ENCODE measurements around the gene NT5C1B. TPM values are rescaled to one million over a fixed set of nuclear protein-coding genes. Genes with fewer than 3 reads are reported as not detected.

The NT5C1B gene
- total RNA-seq, 1 donor from 2014 or later, result not detected

DNA sequence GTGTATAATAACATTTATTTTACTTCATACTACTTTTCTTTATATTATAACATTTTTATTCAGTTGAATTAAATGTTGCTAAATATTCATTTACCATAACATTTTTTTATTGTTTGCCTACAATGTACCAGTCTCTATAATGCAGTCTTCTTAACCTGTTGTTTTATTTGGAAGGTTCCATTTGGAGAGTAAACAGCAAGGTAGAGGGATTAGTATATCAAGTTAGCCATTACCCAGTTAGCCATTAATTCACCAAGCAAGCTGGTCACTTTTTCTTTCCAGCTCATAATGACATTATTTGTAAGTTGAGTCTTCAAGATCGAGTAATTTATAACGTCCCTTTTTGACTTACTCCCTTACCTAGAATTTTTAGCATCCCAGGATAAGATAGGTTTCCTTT, 29.7 kb upstream of the NT5C1B start:
- Mint-ChIP-seq H3K4me3 (no peak overlapping the region), H3K27me3 (no peaks in the 10 kb centered on the region), H3K27ac (no peak overlapping the region), H3K9me3 (no peaks in the 10 kb centered on the region), H3K4me1 (ENCODE audit: unreplicated experiment) (no peaks in the 10 kb centered on the region), H3K36me3 (no peaks in the 10 kb centered on the region)
- TF ChIP-seq, protein P1, sequence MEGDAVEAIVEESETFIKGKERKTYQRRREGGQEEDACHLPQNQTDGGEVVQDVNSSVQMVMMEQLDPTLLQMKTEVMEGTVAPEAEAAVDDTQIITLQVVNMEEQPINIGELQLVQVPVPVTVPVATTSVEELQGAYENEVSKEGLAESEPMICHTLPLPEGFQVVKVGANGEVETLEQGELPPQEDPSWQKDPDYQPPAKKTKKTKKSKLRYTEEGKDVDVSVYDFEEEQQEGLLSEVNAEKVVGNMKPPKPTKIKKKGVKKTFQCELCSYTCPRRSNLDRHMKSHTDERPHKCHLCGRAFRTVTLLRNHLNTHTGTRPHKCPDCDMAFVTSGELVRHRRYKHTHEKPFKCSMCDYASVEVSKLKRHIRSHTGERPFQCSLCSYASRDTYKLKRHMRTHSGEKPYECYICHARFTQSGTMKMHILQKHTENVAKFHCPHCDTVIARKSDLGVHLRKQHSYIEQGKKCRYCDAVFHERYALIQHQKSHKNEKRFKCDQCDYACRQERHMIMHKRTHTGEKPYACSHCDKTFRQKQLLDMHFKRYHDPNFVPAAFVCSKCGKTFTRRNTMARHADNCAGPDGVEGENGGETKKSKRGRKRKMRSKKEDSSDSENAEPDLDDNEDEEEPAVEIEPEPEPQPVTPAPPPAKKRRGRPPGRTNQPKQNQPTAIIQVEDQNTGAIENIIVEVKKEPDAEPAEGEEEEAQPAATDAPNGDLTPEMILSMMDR (conservative IDR thresholded peaks at IDR 0.05), result no peak
- DNase-seq (ENCODE audit: extremely low spot score, unreplicated experiment), result no peak

DNA sequence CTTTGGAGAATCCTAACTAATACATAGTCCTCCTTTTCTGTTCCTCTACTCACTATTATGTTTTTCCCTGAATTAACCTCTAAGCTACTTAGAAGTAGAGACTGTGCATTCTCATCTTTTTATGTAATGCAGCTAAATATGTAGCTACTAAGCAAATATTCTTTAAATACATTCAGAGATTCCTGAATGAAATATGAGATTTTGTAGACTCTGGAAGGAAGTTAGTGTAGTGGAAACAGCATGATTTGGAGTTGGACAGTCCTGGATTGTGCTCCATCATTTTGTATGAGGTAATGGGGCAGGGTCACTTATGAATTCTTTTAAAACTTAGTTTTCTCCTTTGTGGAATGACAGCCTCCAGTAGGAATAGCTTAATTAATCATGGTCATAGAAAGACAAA, 24.7 kb upstream of the NT5C1B start:
- peaks cover 9% of the 10 kb centered on the region for H3K4me1 Mint-ChIP-seq (ENCODE audit: unreplicated experiment)
- no peaks in the 10 kb centered on the region for H3K27me3 Mint-ChIP-seq
- no peak overlapping the region for H3K4me3 Mint-ChIP-seq
- no peak overlapping the region for H3K27ac Mint-ChIP-seq
- no peaks in the 10 kb centered on the region for H3K9me3 Mint-ChIP-seq
- H3K36me3 Mint-ChIP-seq, result no peaks in the 10 kb centered on the region
- TF ChIP-seq, protein P1 (conservative IDR thresholded peaks at IDR 0.05), result no peak
- DNase-seq (ENCODE audit: extremely low spot score, unreplicated experiment), result no peak

DNA sequence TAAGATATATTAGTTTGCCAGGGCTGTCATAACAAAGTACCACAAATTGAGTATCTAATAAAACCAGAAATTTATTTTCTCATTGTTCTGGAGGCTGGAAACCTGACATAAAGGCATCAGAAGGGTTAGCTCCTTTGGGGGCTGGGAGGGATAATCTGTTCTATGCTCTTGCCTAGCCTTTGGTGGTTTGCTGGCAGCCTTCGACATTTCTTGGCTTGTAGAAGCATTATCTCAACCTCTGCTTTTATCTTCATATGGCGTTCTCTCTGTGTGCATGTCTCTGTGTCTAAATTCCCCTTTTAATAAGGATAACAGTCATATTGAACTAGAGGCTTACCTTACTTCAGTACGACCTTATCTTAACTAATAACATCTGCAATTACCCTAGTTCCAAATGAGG, 22.8 kb upstream of the NT5C1B start:
- Mint-ChIP-seq H3K4me3 (no peak overlapping the region), H3K9me3 (no peaks in the 10 kb centered on the region), H3K27me3 (no peaks in the 10 kb centered on the region), H3K27ac (no peak overlapping the region), H3K4me1 (ENCODE audit: unreplicated experiment) (peaks cover 9% of the 10 kb centered on the region), H3K36me3 (no peaks in the 10 kb centered on the region)
- TF ChIP-seq, protein P1 (conservative IDR thresholded peaks at IDR 0.05), result no peak
- DNase-seq (ENCODE audit: extremely low spot score, unreplicated experiment), result no peak

DNA sequence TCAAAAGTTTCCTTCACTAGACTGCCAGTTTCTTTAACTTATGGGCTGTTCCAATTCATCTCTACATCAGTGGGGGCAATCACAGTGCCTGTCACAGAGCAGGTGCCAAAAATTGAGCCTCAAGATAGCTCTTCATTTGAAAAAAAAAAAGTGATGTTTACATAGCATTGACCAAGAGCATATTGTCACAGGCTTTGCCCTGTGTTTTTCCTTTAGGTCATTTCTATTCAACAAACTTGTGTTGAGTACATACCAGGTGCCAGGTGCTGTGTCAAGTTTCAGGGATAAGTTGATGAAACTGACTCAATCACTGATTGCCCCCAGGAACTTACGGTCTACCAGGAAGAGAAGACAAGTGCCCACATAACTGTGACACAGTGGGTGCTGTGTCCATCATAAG, 22.2 kb upstream of the NT5C1B start:
- no peaks in the 10 kb centered on the region for H3K9me3 Mint-ChIP-seq
- no peak overlapping the region for H3K4me3 Mint-ChIP-seq
- H3K36me3 Mint-ChIP-seq, result no peaks in the 10 kb centered on the region
- H3K4me1 Mint-ChIP-seq (ENCODE audit: unreplicated experiment), result peaks cover 9% of the 10 kb centered on the region
- no peaks in the 10 kb centered on the region for H3K27me3 Mint-ChIP-seq
- TF ChIP-seq, protein P1 (conservative IDR thresholded peaks at IDR 0.05), result no peak
- DNase-seq (ENCODE audit: extremely low spot score, unreplicated experiment), result no peak
- no peak overlapping the region for H3K27ac Mint-ChIP-seq

DNA sequence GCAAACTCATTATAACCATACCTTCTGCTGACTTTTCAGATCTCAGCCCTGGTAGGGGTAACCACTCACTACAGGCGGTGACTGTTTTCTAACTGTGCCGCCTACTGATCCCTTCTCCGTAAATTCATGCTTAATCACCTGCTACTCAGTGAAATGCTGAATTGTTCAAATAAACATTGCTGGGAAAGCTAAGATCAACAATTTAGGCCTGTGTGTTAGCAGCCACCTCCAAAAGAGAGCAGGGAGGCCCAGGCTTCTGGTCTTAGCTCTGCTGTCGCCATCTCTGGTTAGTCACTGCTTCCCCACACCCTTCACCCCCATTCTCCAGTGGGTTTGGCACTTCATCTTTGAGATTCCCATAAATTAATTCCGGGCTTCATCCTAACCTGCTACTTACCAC, 21.8 kb upstream of the NT5C1B start:
- no peaks in the 10 kb centered on the region for H3K36me3 Mint-ChIP-seq
- H3K27me3 Mint-ChIP-seq, result no peaks in the 10 kb centered on the region
- TF ChIP-seq, protein P1 (conservative IDR thresholded peaks at IDR 0.05), result no peak
- no peak overlapping the region for H3K4me3 Mint-ChIP-seq
- H3K27ac Mint-ChIP-seq, result no peak overlapping the region
- H3K4me1 Mint-ChIP-seq (ENCODE audit: unreplicated experiment), result peaks cover 9% of the 10 kb centered on the region
- no peak for DNase-seq (ENCODE audit: extremely low spot score, unreplicated experiment)
- H3K9me3 Mint-ChIP-seq, result no peaks in the 10 kb centered on the region

DNA sequence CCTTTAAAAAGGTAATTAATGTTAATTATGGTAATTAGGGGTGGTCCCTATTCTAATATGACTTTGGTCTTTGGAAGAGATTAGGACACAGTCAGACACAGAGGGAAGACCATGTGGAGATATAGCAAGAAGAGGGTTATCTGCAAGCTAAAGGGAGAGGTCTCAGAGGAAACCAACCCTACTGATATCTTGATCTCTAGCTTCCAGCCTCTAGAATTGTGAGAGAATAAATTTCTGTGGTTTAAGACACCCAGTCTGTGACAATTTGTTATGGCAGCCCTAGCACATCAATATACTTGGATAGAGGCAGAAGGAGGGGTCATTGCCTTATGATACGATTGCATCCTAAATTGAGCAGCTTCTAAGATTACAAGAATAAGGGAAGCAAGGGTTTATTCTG, 21.3 kb upstream of the NT5C1B start:
- DNase-seq (ENCODE audit: extremely low spot score, unreplicated experiment), result no peak
- Mint-ChIP-seq H3K4me3 (no peak overlapping the region), H3K9me3 (no peaks in the 10 kb centered on the region), H3K27ac (no peak overlapping the region), H3K27me3 (no peaks in the 10 kb centered on the region), H3K36me3 (no peaks in the 10 kb centered on the region), H3K4me1 (ENCODE audit: unreplicated experiment) (peaks cover 9% of the 10 kb centered on the region)
- TF ChIP-seq, protein P1 (conservative IDR thresholded peaks at IDR 0.05), result no peak

Data from type B pancreatic cell (in vitro differentiated cells).